Coronary artery (tissue), 2 donors: Measurements from ENCODE around the gene ZNF277.

Experiments used
- DNase-seq: peaks from one replicate; pipeline ENCODE4 v3.0.0-alpha.2; 2017; ENCODE audit warnings: low spot score
- H3K27ac ChIP-seq, 2 donors: fragments of 200-600 bp; sonication (generic); one replicate each; pipeline ENCODE4 v1.5.1; 2016 to 2019
- H3K4me3 ChIP-seq: fragments of 200-600 bp; sonication (generic); 2 replicates; pipeline ENCODE4 v1.5.1; 2016; ENCODE audit warnings: mild to moderate bottlenecking, moderate library complexity
- CTCF ChIP-seq: fragments of 200-600 bp; sonication (generic); IDR thresholded peaks from one replicate; pipeline ENCODE4 v1.5.1; 2019; ENCODE audit warnings: antibody characterized with exemption

ZNF277 gene, protein sequence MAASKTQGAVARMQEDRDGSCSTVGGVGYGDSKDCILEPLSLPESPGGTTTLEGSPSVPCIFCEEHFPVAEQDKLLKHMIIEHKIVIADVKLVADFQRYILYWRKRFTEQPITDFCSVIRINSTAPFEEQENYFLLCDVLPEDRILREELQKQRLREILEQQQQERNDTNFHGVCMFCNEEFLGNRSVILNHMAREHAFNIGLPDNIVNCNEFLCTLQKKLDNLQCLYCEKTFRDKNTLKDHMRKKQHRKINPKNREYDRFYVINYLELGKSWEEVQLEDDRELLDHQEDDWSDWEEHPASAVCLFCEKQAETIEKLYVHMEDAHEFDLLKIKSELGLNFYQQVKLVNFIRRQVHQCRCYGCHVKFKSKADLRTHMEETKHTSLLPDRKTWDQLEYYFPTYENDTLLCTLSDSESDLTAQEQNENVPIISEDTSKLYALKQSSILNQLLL

GRCh38 chr7:112206238-112206990 is at the start of gene ZNF277, which contains the start of gene DOCK4:
TSS of gene ZNF277 (plus strand) at chr7:112206695. CDS start at chr7:112206717, 22 bp downstream.
TSS of gene DOCK4 (minus strand) at chr7:112206399. CDS start at chr7:112206138, 261 bp downstream.
- peak; percentile 99 for DNase-seq
- H3K27ac ChIP-seq: peak within 1 kb of the TSS; percentile 87 to 90
- TF ChIP-seq CTCF: no peak
- H3K4me3 ChIP-seq: peak within 1 kb of the TSS; percentile 96

DNA sequence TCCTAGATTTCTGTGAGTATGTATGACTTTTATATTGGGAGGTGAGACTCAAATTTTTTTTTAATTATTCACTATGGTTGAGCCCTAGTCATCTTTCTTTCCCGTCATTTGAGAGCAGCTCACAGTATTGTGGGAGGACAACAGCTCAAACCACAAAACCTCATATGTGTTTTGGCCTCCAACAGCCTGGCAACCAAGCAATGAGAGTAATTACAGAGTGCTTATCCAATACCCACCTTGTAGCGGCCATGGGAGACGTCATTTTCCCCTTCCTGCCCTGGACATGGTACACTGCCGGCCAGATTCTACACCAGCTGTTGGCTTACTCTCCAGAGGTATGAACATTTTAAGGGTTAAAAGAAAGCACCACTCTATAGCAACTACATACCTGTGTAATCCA is 49.4 kb upstream of the ZNF277 start:
- Histone ChIP-seq H3K27ac (no peak overlapping the region), H3K4me3 (no peak overlapping the region)
- no peak for DNase-seq
- no peak for TF ChIP-seq CTCF

GRCh38 chr7:112159351-112159750 is 47.1 kb upstream of the ZNF277 start:
- no peak overlapping the region for H3K27ac ChIP-seq
- DNase-seq: no peak
- no peak overlapping the region for H3K4me3 ChIP-seq
- no peak for TF ChIP-seq CTCF

GRCh38 chr7:112160130-112160770 is 46.2 kb upstream of the ZNF277 start:
- H3K4me3 ChIP-seq: no peak overlapping the region
- H3K27ac ChIP-seq: peak overlapping the region in 1 of 2 donors; percentile 11
- no peak for TF ChIP-seq CTCF
- DNase-seq: no peak

GRCh38 chr7:112160771-112161150 is 45.7 kb upstream of the ZNF277 start:
- Histone ChIP-seq H3K27ac (peak overlapping the region in 1 of 2 donors; percentile 11), H3K4me3 (no peak overlapping the region)
- DNase-seq: no peak
- TF ChIP-seq CTCF: no peak

DNA sequence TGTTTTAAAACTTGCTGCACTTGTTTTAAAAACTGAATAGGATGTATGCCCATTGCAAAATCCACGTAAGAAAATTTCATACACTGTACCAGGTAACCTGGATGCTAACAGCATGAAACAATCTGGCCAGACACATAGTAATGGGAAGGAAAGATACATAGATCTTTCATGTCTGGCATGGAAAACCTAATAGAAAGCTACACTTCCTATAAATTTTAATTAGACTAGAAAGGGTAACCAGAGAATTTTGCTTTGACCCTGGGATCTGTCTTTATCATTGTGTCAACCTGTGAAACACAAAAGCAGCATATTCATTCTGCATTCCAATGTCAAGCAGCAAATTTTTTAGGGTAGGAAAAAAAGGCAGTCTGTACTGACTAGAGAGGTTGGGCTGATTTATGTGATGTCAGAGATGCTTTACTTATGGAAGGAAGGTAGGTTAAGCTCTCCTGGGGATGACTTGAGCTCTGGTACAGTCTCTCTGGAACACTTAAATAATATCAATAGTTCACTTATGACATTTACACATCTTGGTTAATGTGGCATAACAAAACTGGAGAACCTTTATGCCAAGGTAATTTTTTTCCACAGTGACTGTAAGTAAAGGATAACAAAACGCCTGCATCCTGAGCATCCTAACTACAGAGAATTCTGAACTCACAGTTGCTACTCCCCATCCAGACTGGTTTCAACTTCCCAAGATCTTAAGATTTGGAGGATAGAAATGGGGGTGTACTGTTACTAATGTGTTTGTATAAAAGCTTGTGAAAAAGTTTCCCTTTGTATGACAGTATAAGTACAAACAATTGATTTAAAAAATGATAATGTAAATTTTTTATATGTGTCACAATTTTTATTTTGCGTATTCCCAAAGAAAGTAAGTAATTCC is 45.0 kb upstream of the ZNF277 start:
- DNase-seq: no peak
- H3K27ac ChIP-seq: peak overlapping the region in 1 of 2 donors; percentile 19
- no peak overlapping the region for H3K4me3 ChIP-seq

More for the DNA sequence above, 45.0 kb upstream of the ZNF277 start:
- no peak for TF ChIP-seq CTCF
